Spleen (tissue), 11 donors: Measurements from ENCODE around the gene INTS3. TPM values are rescaled to one million over a fixed set of nuclear protein-coding genes. Genes with fewer than 3 reads are reported as not detected.
A peak's percentile ranks its signal among the peaks of the same experiment; 100 is the strongest.

Source experiments
- DNase-seq: peaks from one replicate; pipeline ENCODE4 v3.0.0-alpha.2; 2020
- H3K27ac ChIP-seq, 8 donors: fragments of 200-600 bp; sonication (generic) in 7 of 8; 1 replicate in 4 of 8; 2 replicates in 4 of 8; pipeline versions ENCODE4 v1.5.0 to v1.8.0; 2016 to 2021; ENCODE audit warnings: inconsistent platforms in 4 of 8, mild to moderate bottlenecking in 4 of 8, moderate library complexity in 1 of 8
- H3K27me3 ChIP-seq, 7 donors: fragments of 200-600 bp; sonication (generic) in 6 of 7; replicated peaks in 1 of 7; 1 replicate in 4 of 7; 2 replicates in 3 of 7; pipeline versions ENCODE4 v1.5.0 to v1.8.0; 2016 to 2021; ENCODE audit warnings: inconsistent platforms in 3 of 7, mild to moderate bottlenecking in 1 of 7
- H3K36me3 ChIP-seq, 6 donors: fragments of 200-600 bp; sonication (generic) in 5 of 6; 1 replicate in 4 of 6; 2 replicates in 2 of 6; pipeline versions ENCODE4 v1.5.0 to v1.8.0; 2016 to 2021; ENCODE audit warnings: inconsistent platforms in 2 of 6
- H3K4me1 ChIP-seq, 6 donors: fragments of 200-600 bp; sonication (generic) in 5 of 6; 1 replicate in 3 of 6; 2 replicates in 3 of 6; pipeline versions ENCODE4 v1.5.0 to v1.8.0; 2016 to 2021; ENCODE audit warnings: inconsistent platforms in 3 of 6
- H3K4me3 ChIP-seq, 8 donors: fragments of 200-600 bp; sonication (generic) in 7 of 8; 1 replicate in 4 of 8; 2 replicates in 4 of 8; pipeline versions ENCODE4 v1.5.0 to v1.8.0; 2016 to 2021; ENCODE audit warnings: inconsistent platforms in 4 of 8, mild to moderate bottlenecking in 4 of 8, moderate library complexity in 2 of 8
- H3K9me3 ChIP-seq, 8 donors: fragments of 200-600 bp; sonication (generic) in 7 of 8; 1 replicate in 4 of 8; 2 replicates in 4 of 8; pipeline versions ENCODE4 v1.5.0 to v1.8.0; 2016 to 2021; ENCODE audit warnings: inconsistent platforms in 4 of 8
- CTCF ChIP-seq, 11 experiments: fragments of 200-600 bp in 7 of 11; fragments of 450-650 bp in 4 of 11; sonication (generic) in 4 of 11; IDR thresholded peaks in 8 of 11; conservative IDR thresholded peaks in 3 of 11; 1 replicate in 7 of 11; 2 replicates in 4 of 11; pipeline versions ENCODE4 v1.4.0 to v1.8.0; 2016 to 2021; ENCODE audit warnings: antibody characterized with exemption in 11 of 11, inconsistent platforms in 4 of 11, mild to moderate bottlenecking in 1 of 11
- POLR2A ChIP-seq, 3 donors: fragments of 450-650 bp; IDR thresholded peaks; one replicate each; pipeline ENCODE4 v1.5.1; 2017; ENCODE audit warnings: antibody characterized with exemption in 3 of 3, mild to moderate bottlenecking in 1 of 3
- POLR2AphosphoS5 ChIP-seq, 3 donors: sonication (generic); formaldehyde crosslinking; IDR thresholded peaks; one replicate each; pipeline ENCODE4 v1.5.1; 2017; ENCODE audit warnings: antibody characterized with exemption in 3 of 3
- WGBS, 5 donors: extraction: QIAGEN DNeasy Blood & Tissue Kit in 3 of 5; methylation state at CpG; one replicate each; pipeline versions ENCODE4 v1.1.5 to v1.1.7; 2013 to 2018; 5-methylcytosine and 5-hydroxymethylcytosine counted together
- intact Hi-C: fragments of 100-400 bp; cut with DNase I; formaldehyde crosslinking; loops from one replicate; pipeline ENCODE4 v1.15.0; 2023; ENCODE audit warnings: low total_unique reads
- polyA plus RNA-seq, 3 donors: library from polyadenylated mRNA; stranded (reverse); fragments of 200-250 nt; gene quantifications; one replicate each; pipeline ENCODE4 v1.2.1, GENCODE V29; 2013
- total RNA-seq, 7 donors: library from RNA; depleted of rRNA in 3 of 7; stranded (reverse); fragments of >200 nt in 3 of 7; fragmentation: NEBNext Ultra II Directional in 4 of 7; extraction: Animal tissue kit (Norgen Biotek cat#: 25700) in 4 of 7; gene quantifications; one replicate each; pipeline versions ENCODE4 v1.1.0 to v1.2.1, GENCODE V29; 2016 to 2021
- donor health status: healthy with polysubstance abuse.
- donor health status: DM: no; HTN: no; CAD: no; lungs with moderate emphysema.
- donor health status: DM: no; HTN: no; CAD: no.
- donor health status: Bipolar disorder and iron deficiency.
- donor health status: healthy.
- donor health status: DM: no; HTN: no; CAD: no.
- donor health status: DM: yes; HTN: yes; CAD: no.

The INTS3 gene
- total and polyA plus RNA-seq, 10 donors, result 24.7 to 66.2 (median 47.9) TPM

- Histone ChIP-seq H3K36me3 (no peaks in the 10 kb centered on the region), H3K4me3 (peak overlapping the region in 6 of 8 donors; percentile 1 to 56 (median 14)), H3K27ac (peak overlapping the region; percentile 85 to 93 (median 92)), H3K9me3 (no peaks in the 10 kb centered on the region), H3K27me3 (no peaks in the 10 kb centered on the region), H3K4me1 (peaks cover 15 to 57% (median 34%) of the 10 kb centered on the region in 6 donors)
- 22 to 42% (median 26%) methylated on average over 9 of the region's 9 CpGs for WGBS, 5 donors
- intact Hi-C loops, result no loop called here
- peak in 1 of 3 donors; percentile 14 for TF ChIP-seq POLR2AphosphoS5 (IDR thresholded peaks at IDR 0.05)
- no peak for TF ChIP-seq POLR2A (IDR thresholded peaks at IDR 0.05)
- TF ChIP-seq CTCF (IDR thresholded peaks at IDR 0.05 in 8 of 11, conservative IDR thresholded peaks at IDR 0.05 in 3 of 11), result no peak
- DNase-seq, result peak; percentile 85
Observed at GRCh38 chr1:153790966-153791647, 63.3 kb downstream of the INTS3 start.

GRCh38 chr1:153791648-153792253, 63.9 kb downstream of the INTS3 start:
- DNase-seq, result peak; percentile 73
- H3K27ac ChIP-seq, result peak overlapping the region; percentile 85 to 93 (median 92)
- no peak for TF ChIP-seq POLR2AphosphoS5 (IDR thresholded peaks at IDR 0.05)
- no peak for TF ChIP-seq POLR2A (IDR thresholded peaks at IDR 0.05)
- no peak for TF ChIP-seq CTCF (IDR thresholded peaks at IDR 0.05 in 8 of 11, conservative IDR thresholded peaks at IDR 0.05 in 3 of 11)
- H3K4me3 ChIP-seq, result peak overlapping the region in 2 of 8 donors; percentile 8 to 56
- 78 to 84% (median 79%) methylated on average over 12 to 16 of the region's 16 CpGs for WGBS, 5 donors
- intact Hi-C loops, result no loop called here
- H3K27me3 ChIP-seq, result no peaks in the 10 kb centered on the region
- no peaks in the 10 kb centered on the region for H3K9me3 ChIP-seq
- H3K36me3 ChIP-seq, result no peaks in the 10 kb centered on the region
- peaks cover 15 to 64% (median 35%) of the 10 kb centered on the region in 6 donors for H3K4me1 ChIP-seq

GRCh38 chr1:153792631-153793041, 64.8 kb downstream of the INTS3 start:
- TF ChIP-seq CTCF (IDR thresholded peaks at IDR 0.05 in 8 of 11, conservative IDR thresholded peaks at IDR 0.05 in 3 of 11), result no peak
- DNase-seq, result peak; percentile 78
- Histone ChIP-seq H3K27ac (no peak overlapping the region), H3K4me1 (peaks cover 15 to 73% (median 43%) of the 10 kb centered on the region in 6 donors), H3K4me3 (no peak overlapping the region), H3K9me3 (no peaks in the 10 kb centered on the region), H3K27me3 (no peaks in the 10 kb centered on the region), H3K36me3 (no peaks in the 10 kb centered on the region)
- 90 to 99% (median 93%) methylated on average over 10 to 11 of the region's 11 CpGs for WGBS, 5 donors
- intact Hi-C loops, result no loop called here

GRCh38 chr1:153793261-153793972, 65.6 kb downstream of the INTS3 start:
- Histone ChIP-seq H3K4me1 (peaks cover 15 to 70% (median 44%) of the 10 kb centered on the region in 6 donors), H3K9me3 (no peaks in the 10 kb centered on the region), H3K4me3 (no peak overlapping the region), H3K27ac (no peak overlapping the region), H3K36me3 (no peaks in the 10 kb centered on the region), H3K27me3 (no peaks in the 10 kb centered on the region)
- no peak for DNase-seq
- 86 to 96% (median 86%) methylated on average over 8 to 9 of the region's 9 CpGs for WGBS, 5 donors
- no peak for TF ChIP-seq CTCF (IDR thresholded peaks at IDR 0.05 in 8 of 11, conservative IDR thresholded peaks at IDR 0.05 in 3 of 11)
- TF ChIP-seq POLR2A (IDR thresholded peaks at IDR 0.05), result no peak
- no peak for TF ChIP-seq POLR2AphosphoS5 (IDR thresholded peaks at IDR 0.05)
- intact Hi-C loops, result no loop called here
